Endothelial cell of umbilical vein (primary cell): ENCODE results near the gene C2CD4B. TPM values are rescaled to one million over a fixed set of nuclear protein-coding genes. Genes with fewer than 3 reads are reported as not detected.

ENCODE experiments used
- BruUV-seq: library from RNA; stranded (reverse); fragments of 400-500 nt; replicated peaks from 2 replicates; lab custom pipeline; 2021; lab: Mats Ljungman, UMichigan
- CTCF ChIA-PET: fragments of 300-600, 350-600 bp; sonication (Branson Sonifier 250); formaldehyde crosslinking; loops from one replicate; lab custom pipeline; 2021; ENCODE audit warnings: antibody characterized with exemption, inconsistent platforms; lab: Charles Lee
- POLR2A ChIA-PET: fragments of 300-600, 350-600 bp; sonication (Branson Sonifier 250); formaldehyde crosslinking; loops from one replicate; lab custom pipeline; 2021; ENCODE audit warnings: antibody characterized with exemption, inconsistent platforms; lab: Charles Lee
- DNase-seq: peaks from one replicate; pipeline ENCODE4 v3.0.0-alpha.2; 2011; ENCODE audit warnings: low read depth, low spot score
- FAIRE-seq: peaks from 2 replicates; lab custom pipeline; 2011; peaks lifted over from hg19 to GRCh38; lab: Jason Lieb, UNC
- H2AFZ ChIP-seq: 2 replicates; pipeline ENCODE4 v1.6.0; 2012; ENCODE audit warnings: low read depth, low read length, control low read depth, inconsistent platforms
- H3K27ac ChIP-seq: 2 replicates; pipeline ENCODE4 v1.5.1; 2011; ENCODE audit warnings: low read depth, mild to moderate bottlenecking, control low read depth, low read length, moderate library complexity; ENCODE audit not compliant: insufficient read depth
- H3K27me3 ChIP-seq, 2 experiments: 2 replicates each; pipeline versions ENCODE4 v1.6.0 to v1.6.1; 2011; ENCODE audit warnings: low read length in 2 of 2, mixed read lengths in 1 of 2; ENCODE audit not compliant: control insufficient read depth in 2 of 2, insufficient read depth in 2 of 2
- H3K36me3 ChIP-seq, 2 experiments: 2 replicates in 1 of 2; 3 replicates in 1 of 2; pipeline ENCODE4 v1.5.1; 2011; ENCODE audit warnings: low read length in 2 of 2, mild to moderate bottlenecking in 1 of 2, moderate library complexity in 1 of 2; ENCODE audit not compliant: control insufficient read depth in 2 of 2, insufficient read depth in 2 of 2; ENCODE audit errors: extremely low read depth in 1 of 2
- H3K4me1 ChIP-seq: 3 replicates; pipeline ENCODE4 v1.5.1; 2011; ENCODE audit warnings: mild to moderate bottlenecking, low read length; ENCODE audit not compliant: control insufficient read depth, insufficient read depth; ENCODE audit errors: extremely low read depth
- H3K4me2 ChIP-seq: 2 replicates; pipeline ENCODE4 v1.6.1; 2011; ENCODE audit warnings: low read length, control low read depth, mixed read lengths; ENCODE audit not compliant: insufficient read depth
- H3K4me3 ChIP-seq, 3 experiments: fragments of 200-600 bp in 1 of 3; sonication (generic), shearing (Covaris generic) in 1 of 3; replicated peaks in 1 of 3; 2 replicates each; pipeline ENCODE4 v1.5.1; 2011 to 2016; ENCODE audit warnings: control low read depth in 3 of 3, low read length in 3 of 3, mild to moderate bottlenecking in 2 of 3, inconsistent platforms in 1 of 3, low read depth in 1 of 3, moderate library complexity in 1 of 3; ENCODE audit not compliant: insufficient read depth in 1 of 3
- H3K79me2 ChIP-seq: 2 replicates; pipeline ENCODE4 v1.6.0; 2012; ENCODE audit warnings: low read length, inconsistent platforms; ENCODE audit not compliant: control insufficient read depth, insufficient read depth
- H3K9ac ChIP-seq: replicated peaks from 2 replicates; pipeline ENCODE3; 2011; ENCODE audit warnings: low read length, control low read depth; ENCODE audit not compliant: insufficient read depth; ENCODE audit errors: extremely low read depth
- H3K9me1 ChIP-seq: replicated peaks from 3 replicates; pipeline ENCODE4 v1.6.0; 2011; ENCODE audit warnings: mild to moderate bottlenecking, low read length; ENCODE audit not compliant: control insufficient read depth, insufficient read depth; ENCODE audit errors: extremely low read depth
- H3K9me3 ChIP-seq: replicated peaks from 2 replicates; pipeline ENCODE4 v1.5.1; 2012; ENCODE audit warnings: low read length, inconsistent platforms; ENCODE audit not compliant: control insufficient read depth, insufficient read depth
- H4K20me1 ChIP-seq: replicated peaks from 2 replicates; pipeline ENCODE3; 2011; ENCODE audit warnings: mild to moderate bottlenecking, low read length; ENCODE audit not compliant: control insufficient read depth, insufficient read depth; ENCODE audit errors: extremely low read depth
- EZH2 ChIP-seq: IDR thresholded peaks from 2 replicates; pipeline ENCODE4 v1.6.1; 2012; ENCODE audit warnings: borderline replicate concordance, low read depth, mild to moderate bottlenecking, moderate library complexity, low read length, inconsistent platforms; ENCODE audit not compliant: severe bottlenecking
- MAX ChIP-seq: IDR thresholded peaks from 2 replicates; pipeline ENCODE4 v1.6.1; 2011; ENCODE audit not compliant: insufficient read depth, insufficient read length
- MYC ChIP-seq: IDR thresholded peaks from one replicate; pipeline ENCODE4 v1.6.1; 2011; ENCODE audit warnings: mild to moderate bottlenecking, low read depth, low read length
- POLR2A ChIP-seq: IDR thresholded peaks from 2 replicates; pipeline ENCODE4 v1.6.1; 2012; ENCODE audit warnings: low read depth, mild to moderate bottlenecking, control low read depth, low read length
- dilution Hi-C: fragments of 300-500 bp; cut with MboI; formaldehyde crosslinking; loops from one replicate; pipeline ENCODE4 v1.15.0; 2019; ENCODE audit warnings: low sequenced_read_pairs; ENCODE audit not compliant: extremely low pct_ligation_motif_present
- intact Hi-C: fragments of 100-400 bp; cut with micrococcal nuclease; formaldehyde crosslinking; loops from one replicate; pipeline ENCODE4 v1.10.0; 2022
- polyA plus RNA-seq, 4 experiments: library from polyadenylated mRNA; depleted of rRNA in 3 of 4; stranded (reverse) in 3 of 4; unstranded in 1 of 4; fragments of >200 nt; gene quantifications; 2 replicates each; pipeline versions ENCODE4 v1.2.1 to v1.2.3, GENCODE V29; 2011 to 2012; ENCODE audit warnings: missing spikeins in 1 of 4
- total RNA-seq: library from RNA; stranded (reverse); gene quantifications from 2 replicates; pipeline ENCODE4 v1.2.3, GENCODE V29; 2021
- TF ChIP-seq, protein P1 (sequence below), 2 donors: IDR thresholded peaks; 1 replicate in 1 of 2; 2 replicates in 1 of 2; pipeline ENCODE4 v1.5.1; 2011; ENCODE audit warnings: low read length in 2 of 2, mild to moderate bottlenecking in 2 of 2, moderate library complexity in 2 of 2, control low read depth in 1 of 2, inconsistent platforms in 1 of 2, low read depth in 1 of 2; ENCODE audit not compliant: insufficient read depth in 1 of 2; ENCODE audit errors: extremely low read depth in 1 of 2

C2CD4B gene
- total and polyA plus RNA-seq, 2 donors (not counting 3 experiments of a cell fraction or from before 2014, with no cell fraction given): 28.4 to 31.7 TPM

- Histone ChIP-seq H4K20me1 (no peaks in the 10 kb centered on the region), H3K4me2 (no peak overlapping the region), H3K4me1 (peaks cover 43% of the 10 kb centered on the region), H3K9ac (no peak overlapping the region), H3K4me3 (no peak overlapping the region), H3K27ac (peak overlapping the region; percentile 100), H3K9me1 (no peaks in the 10 kb centered on the region), H3K9me3 (no peaks in the 10 kb centered on the region), H3K27me3 (no peaks in the 10 kb centered on the region), H3K36me3 (no peaks in the 10 kb centered on the region), H2AFZ (no peak overlapping the region), H3K79me2 (peaks cover 5% of the 10 kb centered on the region)
- CTCF ChIA-PET: interaction anchor here (1.4 to 3.3 kb wide), 7 partner anchors 9 to 134 kb away, joined by 3 to 23 read pairs (median 6); partner anchors contain the start of gene C2CD4A
- TF ChIP-seq EZH2 (no peak), MAX (no peak), POLR2A (no peak), MYC (no peak)
- TF ChIP-seq, protein P1, sequence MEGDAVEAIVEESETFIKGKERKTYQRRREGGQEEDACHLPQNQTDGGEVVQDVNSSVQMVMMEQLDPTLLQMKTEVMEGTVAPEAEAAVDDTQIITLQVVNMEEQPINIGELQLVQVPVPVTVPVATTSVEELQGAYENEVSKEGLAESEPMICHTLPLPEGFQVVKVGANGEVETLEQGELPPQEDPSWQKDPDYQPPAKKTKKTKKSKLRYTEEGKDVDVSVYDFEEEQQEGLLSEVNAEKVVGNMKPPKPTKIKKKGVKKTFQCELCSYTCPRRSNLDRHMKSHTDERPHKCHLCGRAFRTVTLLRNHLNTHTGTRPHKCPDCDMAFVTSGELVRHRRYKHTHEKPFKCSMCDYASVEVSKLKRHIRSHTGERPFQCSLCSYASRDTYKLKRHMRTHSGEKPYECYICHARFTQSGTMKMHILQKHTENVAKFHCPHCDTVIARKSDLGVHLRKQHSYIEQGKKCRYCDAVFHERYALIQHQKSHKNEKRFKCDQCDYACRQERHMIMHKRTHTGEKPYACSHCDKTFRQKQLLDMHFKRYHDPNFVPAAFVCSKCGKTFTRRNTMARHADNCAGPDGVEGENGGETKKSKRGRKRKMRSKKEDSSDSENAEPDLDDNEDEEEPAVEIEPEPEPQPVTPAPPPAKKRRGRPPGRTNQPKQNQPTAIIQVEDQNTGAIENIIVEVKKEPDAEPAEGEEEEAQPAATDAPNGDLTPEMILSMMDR (IDR thresholded peaks at IDR 0.05; ENCODE audit: extremely low read depth in 1 of 2, insufficient read depth in 1 of 2, low read depth in 1 of 2, low read length in 2 of 2): no peak
- dilution Hi-C loops: no loop called here
- POLR2A ChIA-PET: interaction anchor here (0.5 kb wide), 1 partner anchor 94 kb away, joined by 7 read pairs; no protein-coding TSS in a partner anchor
- FAIRE-seq (no peak), DNase-seq (peak; percentile 42)
- BruUV-seq: no TSS peak
- intact Hi-C loops: loop anchor here (2.0 kb wide), 1 partner anchor 111 kb away; the partner anchor contains the start of gene VPS13C
These were observed 6.8 kb upstream of the C2CD4B start for GRCh38 chr15:62171882-62172281.
